ENCODE results near the gene MT1F. TPM values are rescaled to one million over a fixed set of nuclear protein-coding genes. Genes with fewer than 3 reads are reported as not detected.

The MT1F gene
- total RNA-seq (2021; ENCODE audit: unreplicated experiment), result 2.1 TPM
- polyA plus RNA-seq (2012; ENCODE audit: insufficient read length), result 7.3 TPM
- percentile 29 among the genes with signal in this experiment for Bru-seq, nascent RNA
- BruChase-seq, experiment 1, labeled RNA remaining after a 2-hour chase, result percentile 33 among the genes with signal in this experiment
- BruChase-seq, experiment 2, labeled RNA remaining after a 6-hour chase, result percentile 52 among the genes with signal in this experiment
- long read RNA-seq, result 0 reads

- ChIA-PET CTCF (interaction anchor here (0.7 kb wide), 1 partner anchor 32 kb away, joined by 3 read pairs; the partner anchor contains the start of gene MT1E), POLR2A (no interaction called here)
- Histone ChIP-seq H3K4me1 (ENCODE audit: control insufficient read depth, insufficient read depth, low read length) (peaks cover 3% of the 10 kb centered on the region; the same call in 1 of the 2 replicates), H3K36me3 (ENCODE audit: control insufficient read depth, insufficient read depth, low read length) (no peaks in the 10 kb centered on the region), H3K4me3 (ENCODE audit: low read depth in 2 of 2, low read length in 2 of 2) (peak within 1 kb of the TSS; percentile 41 to 49), H3K27me3 (ENCODE audit: control insufficient read depth, insufficient read depth, low read length) (no peaks in the 10 kb centered on the region), H3K9me3 (ENCODE audit: control insufficient read depth, insufficient read depth, low read depth, low read length) (no peaks in the 10 kb centered on the region), H3K27ac (ENCODE audit: low read length) (no peak within 1 kb of the TSS)
- DNase-seq (ENCODE audit: low read depth, low spot score) (no peak), ATAC-seq (peak; percentile 88)
- intact Hi-C loops (cut with micrococcal nuclease; ENCODE audit: unreplicated experiment) (no loop called here), in situ Hi-C loops (cut with HindIII; ENCODE audit: low pct_unique_long_range_greater_than_20kb, low sequenced_read_pairs) (no loop called here)
- TF ChIP-seq POLR2AphosphoS5 (IDR thresholded peaks at IDR 0.05; ENCODE audit: low read depth, low read length) (no peak), REST (IDR thresholded peaks at IDR 0.05; ENCODE audit: insufficient read depth in 1 of 2, low read depth in 2 of 2, low read length in 1 of 2) (no peak), TCF7L2 (IDR thresholded peaks at IDR 0.05; ENCODE audit: low read depth, low read length) (no peak), SIN3A (IDR thresholded peaks at IDR 0.05; ENCODE audit: borderline replicate concordance, insufficient read depth, low read depth, low read length) (no peak)
- TF ChIP-seq, protein P1, sequence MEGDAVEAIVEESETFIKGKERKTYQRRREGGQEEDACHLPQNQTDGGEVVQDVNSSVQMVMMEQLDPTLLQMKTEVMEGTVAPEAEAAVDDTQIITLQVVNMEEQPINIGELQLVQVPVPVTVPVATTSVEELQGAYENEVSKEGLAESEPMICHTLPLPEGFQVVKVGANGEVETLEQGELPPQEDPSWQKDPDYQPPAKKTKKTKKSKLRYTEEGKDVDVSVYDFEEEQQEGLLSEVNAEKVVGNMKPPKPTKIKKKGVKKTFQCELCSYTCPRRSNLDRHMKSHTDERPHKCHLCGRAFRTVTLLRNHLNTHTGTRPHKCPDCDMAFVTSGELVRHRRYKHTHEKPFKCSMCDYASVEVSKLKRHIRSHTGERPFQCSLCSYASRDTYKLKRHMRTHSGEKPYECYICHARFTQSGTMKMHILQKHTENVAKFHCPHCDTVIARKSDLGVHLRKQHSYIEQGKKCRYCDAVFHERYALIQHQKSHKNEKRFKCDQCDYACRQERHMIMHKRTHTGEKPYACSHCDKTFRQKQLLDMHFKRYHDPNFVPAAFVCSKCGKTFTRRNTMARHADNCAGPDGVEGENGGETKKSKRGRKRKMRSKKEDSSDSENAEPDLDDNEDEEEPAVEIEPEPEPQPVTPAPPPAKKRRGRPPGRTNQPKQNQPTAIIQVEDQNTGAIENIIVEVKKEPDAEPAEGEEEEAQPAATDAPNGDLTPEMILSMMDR (IDR thresholded peaks at IDR 0.05), result no peak
- BruUV-seq (replicated peaks), result no TSS peak
Measured at GRCh38 chr16:56657555-56658326, at the start of gene MT1F. MT1F (plus strand) TSS chr16:56657959; CDS start chr16:56658059, 100 bp downstream.

- H3K4me1 ChIP-seq (ENCODE audit: control insufficient read depth, insufficient read depth, low read length), result peaks cover 62% of the 10 kb centered on the region
- intact Hi-C loops (cut with micrococcal nuclease; ENCODE audit: unreplicated experiment), result loop anchor here (5.0 kb wide), 1 partner anchor 94 kb away; no protein-coding TSS in a partner anchor
- peak within 1 kb of the TSS; percentile 95 for H3K27ac ChIP-seq (ENCODE audit: low read length)
- H3K36me3 ChIP-seq (ENCODE audit: control insufficient read depth, insufficient read depth, low read length), result peaks cover 3% of the 10 kb centered on the region; the same call in 1 of the 2 replicates
- TF ChIP-seq, protein P1 (IDR thresholded peaks at IDR 0.05), result no peak
- TF ChIP-seq POLR2AphosphoS5 (IDR thresholded peaks at IDR 0.05; ENCODE audit: low read depth, low read length), result peak; percentile 92
- peak; percentile 39; the same call in 1 of the 2 replicates for TF ChIP-seq TCF7L2 (IDR thresholded peaks at IDR 0.05; ENCODE audit: low read depth, low read length)
- TF ChIP-seq SIN3A (IDR thresholded peaks at IDR 0.05; ENCODE audit: borderline replicate concordance, insufficient read depth, low read depth, low read length), result peak; percentile 77; the same call in 1 of the 2 replicates
- no peaks in the 10 kb centered on the region for H3K9me3 ChIP-seq (ENCODE audit: control insufficient read depth, insufficient read depth, low read depth, low read length)
- no peak for DNase-seq (ENCODE audit: low read depth, low spot score)
- CTCF ChIA-PET, result interaction anchor here (0.7 to 1.0 kb wide), 3 partner anchors 9 to 17 kb away, joined by 3 read pairs; partner anchors contain the start of gene MT1E
- no peaks in the 10 kb centered on the region for H3K27me3 ChIP-seq (ENCODE audit: control insufficient read depth, insufficient read depth, low read length)
- BruUV-seq (replicated peaks), result TSS peak; percentile 60
- peak; percentile 77 for ATAC-seq
- POLR2A ChIA-PET, result interaction anchor here (0.7 kb wide), 2 partner anchors 12 to 19 kb away, joined by 3 to 4 read pairs; no protein-coding TSS in a partner anchor
- H3K4me3 ChIP-seq (ENCODE audit: low read depth in 2 of 2, low read length in 2 of 2), result peak within 1 kb of the TSS; percentile 78 to 87
- in situ Hi-C loops (cut with HindIII; ENCODE audit: low pct_unique_long_range_greater_than_20kb, low sequenced_read_pairs), result no loop called here
Measured at GRCh38 chr16:56608043-56608875, 49.5 kb upstream of the MT1F start, which contains the start of gene MT2A. MT2A (plus strand) TSS chr16:56608584; CDS start chr16:56608656, 72 bp downstream.

Data from Panc1 (cell line).